GM19099 (cell line): ENCODE results near the gene DBN1.

ENCODE experiments used
- POLR2A ChIP-seq: IDR thresholded peaks from 3 replicates; pipeline ENCODE4 v1.6.1; 2011; ENCODE audit warnings: low read depth; ENCODE audit not compliant: insufficient read length; ENCODE audit errors: extremely low read depth

DBN1 gene

DNA sequence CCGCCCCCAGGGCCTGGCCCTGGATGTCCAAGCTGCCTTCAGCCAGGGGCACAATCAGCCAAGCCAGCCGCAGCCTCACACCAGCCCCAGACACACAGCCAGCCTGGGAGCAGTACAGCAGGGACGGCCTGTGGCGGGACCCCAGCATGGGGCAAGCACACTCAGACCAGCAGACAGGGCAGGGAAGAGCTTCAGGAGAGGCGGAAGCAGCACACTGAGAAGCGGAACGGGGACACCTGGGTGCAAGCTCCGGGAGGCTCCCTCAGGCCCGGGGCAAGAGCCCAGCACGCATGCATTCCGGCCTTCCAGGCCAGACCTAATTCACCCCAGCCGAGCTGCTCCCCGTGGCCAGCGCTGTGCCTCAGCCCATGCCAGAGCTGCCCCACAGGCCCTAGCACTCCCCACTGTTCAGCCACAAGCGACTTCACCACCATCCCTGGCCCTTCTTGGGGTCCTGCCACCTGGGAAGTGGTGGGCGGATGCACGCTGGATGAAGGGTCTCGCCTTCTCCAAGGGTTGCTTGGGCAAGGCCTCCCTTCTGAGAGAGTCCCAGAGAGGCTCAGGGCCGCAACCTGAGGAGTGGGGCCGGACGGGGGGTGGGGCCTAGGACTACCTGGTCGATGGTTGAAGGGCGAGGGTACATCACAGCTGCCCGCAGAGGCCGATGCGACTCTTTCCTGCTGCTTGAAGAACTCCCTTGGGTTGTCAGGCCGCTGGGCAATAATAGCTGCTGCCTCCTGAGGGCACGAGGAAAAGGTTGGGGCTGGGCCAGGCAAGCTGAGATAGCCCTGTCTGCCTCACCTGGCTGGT is 13.4 kb downstream of the DBN1 start:
- TF ChIP-seq POLR2A: no peak

DNA sequence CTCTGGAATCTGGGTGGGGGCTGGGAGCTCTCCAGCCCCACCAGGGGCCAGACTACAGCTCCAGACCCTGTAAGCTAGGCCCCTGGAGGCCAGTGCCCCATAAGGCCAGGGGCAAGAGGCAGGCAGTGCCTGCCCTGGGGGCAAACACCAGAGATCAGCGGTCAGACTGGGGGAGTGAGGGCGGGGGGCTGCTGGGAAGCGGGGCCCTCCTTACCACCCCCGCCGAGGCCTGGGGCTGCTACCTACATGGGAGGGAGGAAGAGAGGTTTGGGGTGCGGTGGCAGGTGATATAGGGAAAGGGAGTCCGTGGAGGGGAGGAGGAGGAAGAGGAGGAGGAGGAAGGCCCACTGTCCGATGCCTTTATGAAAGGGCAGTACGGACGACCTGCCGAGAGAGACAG is 14.1 kb downstream of the DBN1 start:
- TF ChIP-seq POLR2A: no peak

DNA sequence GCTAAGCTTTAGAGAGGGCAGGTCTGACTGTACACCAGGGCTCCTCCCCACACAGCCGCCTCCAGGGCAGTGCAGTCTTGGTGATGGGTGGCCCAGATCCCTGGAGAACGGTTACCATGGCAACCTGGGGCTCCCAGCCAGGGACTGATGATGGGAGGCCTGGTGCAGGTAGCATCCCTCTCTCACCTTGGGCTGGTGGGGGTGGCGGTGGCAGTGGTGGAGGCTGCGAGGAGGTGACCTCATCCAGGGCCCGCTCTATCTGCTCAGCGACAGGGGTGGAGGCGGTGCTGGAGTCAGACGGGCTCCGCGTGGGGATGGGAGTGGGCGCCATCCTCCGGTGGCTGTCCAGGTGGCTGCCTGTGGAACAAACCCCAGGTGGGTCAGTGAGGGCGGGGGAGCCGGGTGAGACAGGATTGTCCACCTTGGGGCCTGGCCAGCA is 14.5 kb downstream of the DBN1 start:
- TF ChIP-seq POLR2A: no peak

DNA sequence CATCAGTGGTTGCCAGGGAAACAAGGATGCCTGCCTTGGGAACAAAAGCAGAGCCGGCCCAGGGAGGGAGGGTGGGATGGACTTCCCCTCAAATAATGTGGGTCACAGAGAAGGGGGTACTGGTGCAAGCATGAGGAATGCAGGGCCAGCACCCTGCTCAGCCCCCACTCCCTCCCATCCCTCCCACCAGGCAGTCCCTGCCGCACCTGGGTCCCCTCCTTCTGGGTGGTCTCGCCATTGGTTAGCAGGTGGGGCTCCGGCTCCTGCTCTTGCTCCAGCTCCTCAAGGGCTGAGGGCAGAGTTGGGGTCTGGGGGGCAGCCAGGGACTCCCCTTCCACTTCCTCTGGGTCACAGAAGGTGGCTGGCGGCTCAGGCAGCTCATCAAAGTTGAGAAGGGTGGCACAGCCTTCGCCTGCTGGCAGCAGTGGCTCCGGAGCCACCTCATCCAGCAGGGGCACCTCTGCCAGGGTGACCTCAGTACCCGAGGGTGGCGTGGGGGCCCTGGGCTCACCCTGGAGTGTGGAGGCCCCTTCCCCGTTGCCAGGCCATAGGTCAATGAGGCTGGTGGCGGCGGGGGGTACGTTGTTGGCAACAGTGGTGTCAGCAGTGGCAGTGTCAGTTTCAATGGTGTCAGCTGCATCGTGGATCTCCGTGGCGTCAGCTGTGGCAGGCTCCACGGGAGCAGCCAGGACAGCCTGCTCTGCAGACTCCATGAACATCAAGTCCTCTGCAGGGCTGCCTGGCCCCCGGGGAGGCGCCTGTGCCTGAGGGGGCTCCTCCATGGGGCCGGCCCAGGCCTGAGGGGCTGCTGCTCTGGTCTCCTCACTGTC is 15.4 kb downstream of the DBN1 start:
- no peak for TF ChIP-seq POLR2A

DNA sequence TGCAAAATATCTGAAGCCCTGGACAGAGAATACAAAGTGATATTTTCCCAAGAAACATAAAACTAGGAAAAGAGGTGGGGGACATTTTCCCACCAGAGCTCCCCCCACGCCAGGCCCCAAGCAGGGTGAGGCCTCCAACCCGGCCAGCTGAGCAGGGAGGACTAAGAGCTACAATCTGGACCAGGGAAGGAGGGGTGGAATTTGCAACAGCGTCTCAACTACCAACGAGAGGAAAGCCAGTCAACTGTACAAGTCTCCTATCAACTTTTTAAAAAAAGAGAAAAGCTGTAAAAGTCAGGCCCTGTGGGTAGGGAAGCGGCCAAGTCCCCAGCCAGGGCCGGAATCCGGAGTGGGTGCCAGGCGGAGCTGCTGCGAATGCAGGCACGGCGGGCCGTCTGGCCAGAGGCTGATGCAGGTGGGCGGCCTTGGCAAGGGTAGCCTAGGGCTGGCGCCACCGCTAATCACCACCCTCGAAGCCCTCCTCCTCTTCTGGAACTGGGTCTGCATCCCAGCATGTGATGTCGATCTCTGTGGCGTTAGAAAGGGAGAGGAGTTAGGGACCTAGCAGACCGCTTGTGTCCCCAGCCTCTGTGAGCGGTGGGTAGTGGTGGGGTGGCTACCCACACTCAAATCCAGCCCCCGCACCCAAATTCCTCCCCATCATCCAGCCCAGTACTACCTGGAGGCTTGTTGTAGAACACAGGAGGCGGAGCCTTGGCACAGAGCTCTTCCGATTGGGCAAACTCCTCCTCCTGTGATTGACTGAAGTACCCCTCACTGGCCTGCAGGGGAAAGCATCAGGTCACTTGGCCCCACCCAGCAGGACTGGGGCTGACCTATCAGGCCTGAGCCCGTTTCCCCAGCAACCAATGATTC is 16.2 kb downstream of the DBN1 start:
- TF ChIP-seq POLR2A: no peak

DNA sequence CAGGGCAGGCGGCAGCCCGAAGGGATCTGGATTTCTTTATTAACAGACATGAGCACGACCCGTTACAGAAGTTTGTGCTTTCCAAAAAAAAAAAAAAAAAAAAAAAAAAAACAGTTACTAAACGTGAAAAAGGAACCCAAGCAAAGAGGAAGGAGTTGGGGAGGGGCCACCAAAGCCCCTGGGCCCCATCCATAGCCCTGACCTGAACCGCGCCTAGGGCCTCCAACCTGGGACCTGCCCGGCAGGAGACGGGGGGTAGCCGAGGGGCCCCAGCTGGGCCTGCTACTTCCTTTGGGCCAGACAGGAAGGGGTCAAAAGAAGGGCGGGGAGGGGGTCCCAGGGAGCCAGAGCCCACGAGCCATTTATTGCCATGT is 16.9 kb downstream of the DBN1 start:
- no peak for TF ChIP-seq POLR2A

DNA sequence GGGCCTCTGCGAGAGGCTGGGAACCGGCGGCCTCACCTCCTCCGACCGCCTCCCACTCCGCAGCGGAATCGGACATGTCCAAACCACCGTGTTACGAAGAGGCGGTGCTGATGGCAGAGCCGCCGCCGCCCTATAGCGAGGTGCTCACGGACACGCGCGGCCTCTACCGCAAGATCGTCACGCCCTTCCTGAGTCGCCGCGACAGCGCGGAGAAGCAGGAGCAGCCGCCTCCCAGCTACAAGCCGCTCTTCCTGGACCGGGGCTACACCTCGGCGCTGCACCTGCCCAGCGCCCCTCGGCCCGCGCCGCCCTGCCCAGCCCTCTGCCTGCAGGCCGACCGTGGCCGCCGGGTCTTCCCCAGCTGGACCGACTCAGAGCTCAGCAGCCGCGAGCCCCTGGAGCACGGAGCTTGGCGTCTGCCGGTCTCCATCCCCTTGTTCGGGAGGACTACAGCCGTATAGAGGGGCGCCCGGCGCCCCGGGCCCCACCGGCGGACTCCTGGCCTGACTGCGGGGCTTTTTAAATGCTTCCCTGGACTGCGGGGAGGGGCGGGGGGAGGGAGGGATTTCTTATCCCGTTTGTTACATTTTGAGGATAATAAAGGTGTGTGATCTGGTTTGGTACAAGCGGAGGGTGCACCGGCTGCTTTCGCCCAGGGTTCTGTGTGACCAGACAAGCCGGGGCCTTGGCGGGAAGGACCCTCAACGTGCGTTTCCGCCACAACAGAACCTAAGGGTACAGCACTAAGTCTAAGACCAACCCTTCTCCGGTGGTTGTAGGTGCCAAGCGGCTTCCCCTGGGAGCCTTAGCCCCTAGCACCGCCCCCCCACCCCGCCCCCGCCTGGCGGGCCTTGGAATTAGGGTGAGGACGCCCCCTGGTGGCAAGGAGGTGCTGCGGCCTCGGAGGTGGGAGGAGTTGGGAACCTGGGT is 17.5 kb downstream of the DBN1 start:
- TF ChIP-seq POLR2A: peak; percentile 49

DNA sequence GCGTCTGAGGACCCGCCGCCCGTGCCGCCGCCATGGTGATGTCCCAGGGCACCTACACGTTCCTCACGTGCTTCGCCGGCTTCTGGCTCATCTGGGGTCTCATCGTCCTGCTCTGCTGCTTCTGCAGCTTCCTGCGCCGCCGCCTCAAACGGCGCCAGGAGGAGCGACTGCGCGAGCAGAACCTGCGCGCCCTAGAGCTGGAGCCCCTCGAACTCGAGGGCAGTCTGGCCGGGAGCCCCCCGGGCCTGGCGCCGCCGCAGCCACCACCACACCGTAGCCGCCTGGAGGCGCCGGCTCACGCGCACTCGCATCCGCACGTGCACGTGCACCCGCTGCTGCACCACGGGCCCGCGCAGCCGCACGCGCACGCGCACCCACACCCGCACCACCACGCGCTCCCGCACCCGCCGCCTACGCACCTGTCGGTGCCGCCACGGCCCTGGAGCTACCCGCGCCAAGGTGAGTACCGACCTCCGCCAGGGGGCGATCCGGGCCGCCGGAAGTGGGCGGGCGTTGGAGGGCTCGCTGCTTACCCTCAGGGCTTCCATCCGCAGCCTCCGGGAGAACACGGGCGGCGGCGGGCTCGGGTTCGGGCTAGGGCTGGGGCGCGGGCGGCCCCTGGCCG is 18.3 kb downstream of the DBN1 start:
- peak; percentile 51 for TF ChIP-seq POLR2A

DNA sequence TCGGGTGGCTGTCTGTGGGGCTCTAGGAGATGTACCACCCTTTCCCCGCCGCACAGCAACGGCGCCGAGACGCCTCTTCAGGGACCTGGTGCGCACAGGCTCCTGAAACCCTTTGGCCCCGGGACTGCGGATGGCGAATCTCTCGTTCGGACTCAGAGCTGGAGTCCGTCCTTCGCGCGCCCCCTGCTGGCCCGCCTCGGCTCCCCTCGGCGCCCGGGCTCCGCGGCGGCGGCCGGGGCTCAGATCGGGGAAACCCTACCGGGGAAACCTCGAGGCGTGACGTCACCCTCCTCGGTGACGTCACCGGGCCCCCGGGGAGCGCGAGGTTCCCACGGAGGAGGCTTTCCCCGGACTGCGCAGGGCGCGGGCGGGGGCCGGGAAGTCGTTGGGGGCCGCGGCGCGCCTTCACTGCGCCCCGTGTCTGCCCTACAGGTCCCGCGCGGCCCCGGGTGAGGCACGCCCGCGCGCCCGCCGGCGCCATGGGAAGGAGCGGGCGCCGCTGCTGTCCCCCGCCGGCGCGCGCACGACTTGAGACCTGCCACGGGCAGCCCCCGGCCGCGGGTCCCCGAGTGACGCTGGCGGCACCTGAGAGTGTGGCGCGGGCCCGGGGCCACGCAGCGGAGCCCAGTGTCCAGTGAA is 18.9 kb downstream of the DBN1 start:
- no peak for TF ChIP-seq POLR2A

DNA sequence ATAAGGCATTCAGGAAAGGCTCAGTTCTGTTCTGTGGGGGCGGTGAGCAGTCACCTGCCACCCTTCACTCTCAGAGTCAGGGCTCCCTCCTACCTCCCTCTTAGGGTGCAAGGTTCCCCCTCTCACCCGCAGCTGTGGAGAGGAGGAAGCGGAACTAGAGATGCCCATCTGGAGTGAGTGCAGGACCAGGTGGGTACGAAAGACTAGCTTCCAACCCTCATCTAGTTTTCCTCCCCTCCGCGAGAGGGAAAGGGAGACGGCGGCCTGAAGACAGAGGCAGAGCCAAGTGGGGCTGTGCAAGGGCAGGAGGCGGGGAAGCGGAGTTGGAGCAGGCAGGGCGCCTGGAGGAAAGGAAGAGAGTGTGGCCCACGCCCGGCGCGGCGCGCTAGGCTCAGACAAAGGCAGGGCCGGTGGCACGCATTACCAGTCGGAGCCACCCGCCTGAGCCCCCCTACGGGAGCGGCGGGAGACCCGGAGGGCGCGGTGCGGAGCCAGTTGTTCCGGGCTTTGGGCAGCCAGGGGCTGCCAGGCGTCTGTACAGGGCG is 19.5 kb downstream of the DBN1 start:
- TF ChIP-seq POLR2A: no peak

DNA sequence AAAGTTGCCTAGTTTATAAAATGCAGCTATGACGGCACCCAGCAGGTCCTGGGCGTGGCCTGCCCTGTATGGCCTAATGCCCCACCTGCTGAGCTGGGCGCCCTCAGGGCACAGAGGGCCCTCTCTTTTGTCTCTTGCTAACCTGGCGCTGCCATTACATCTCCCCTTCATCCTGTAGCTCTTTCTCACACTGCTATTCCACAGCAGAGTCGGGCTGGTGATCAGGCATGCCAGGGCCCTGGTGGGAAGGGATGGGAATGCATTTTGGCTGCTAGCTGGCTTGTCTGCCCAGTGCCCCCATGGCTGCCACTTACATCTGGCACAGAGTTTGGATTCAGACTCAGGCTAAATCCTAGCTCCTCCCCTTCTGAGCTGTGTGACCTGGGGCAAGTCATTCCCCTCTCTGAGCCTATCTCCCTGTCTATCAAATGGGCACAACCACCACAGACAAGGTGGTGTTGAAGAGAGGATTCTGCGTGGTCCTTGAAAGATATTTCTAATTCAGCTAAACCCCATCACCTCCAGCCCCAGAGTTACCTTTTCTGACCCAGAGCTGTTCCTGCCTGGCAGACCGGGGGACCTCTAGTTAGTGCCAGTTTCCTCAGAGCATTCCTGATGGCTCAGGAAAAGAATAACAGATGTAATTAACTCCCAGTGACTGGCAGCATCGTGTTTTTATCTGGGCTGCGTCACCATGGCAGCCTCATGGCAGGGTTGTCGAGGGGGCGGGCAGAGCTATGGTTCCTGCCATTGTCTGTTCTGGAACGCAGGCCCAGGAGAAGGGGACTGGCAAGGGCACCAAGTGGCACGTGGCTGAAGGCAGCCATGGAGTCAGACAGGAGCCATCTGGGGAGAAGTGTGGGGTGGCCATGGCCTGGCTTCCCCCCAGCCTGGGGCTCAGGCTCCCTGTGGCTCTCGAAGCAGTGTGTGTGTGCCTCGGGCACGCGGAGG is 20.5 kb downstream of the DBN1 start:
- no peak for TF ChIP-seq POLR2A
